Activated T-helper 17 cell treated with anti-CD3 and anti-CD28 coated beads, Interleukin-2, amount 50 U/mL, for 72 hours (primary cell): ENCODE measurements around the gene GTF2F2. TPM values are rescaled to one million over a fixed set of nuclear protein-coding genes. Genes with fewer than 3 reads are reported as not detected.

Experiments
- ATAC-seq: fragments of 150-1000 bp; cut with Tn5 transposase; replicated peaks from 2 replicates; pipeline ENCODE4 v1.10.0; 2021; ENCODE audit warnings: mild to moderate bottlenecking, moderate library complexity
- H3K27ac Mint-ChIP-seq: one replicate; pipeline ENCODE4 v1.8.0; 2022; ENCODE audit warnings: mixed read lengths
- H3K27me3 Mint-ChIP-seq: one replicate; pipeline ENCODE4 v1.8.0; 2022; ENCODE audit warnings: mixed read lengths
- H3K36me3 Mint-ChIP-seq: one replicate; pipeline ENCODE4 v1.8.0; 2022; ENCODE audit warnings: low read depth, mild to moderate bottlenecking, mixed read lengths
- H3K4me1 Mint-ChIP-seq: one replicate; pipeline ENCODE4 v1.8.0; 2022; ENCODE audit warnings: mixed read lengths
- H3K4me3 Mint-ChIP-seq: one replicate; pipeline ENCODE4 v1.8.0; 2022; ENCODE audit warnings: mild to moderate bottlenecking, mixed read lengths
- H3K9me3 Mint-ChIP-seq: one replicate; pipeline ENCODE4 v1.8.0; 2022; ENCODE audit warnings: mixed read lengths
- total RNA-seq, 2 donors: library from RNA; stranded (reverse); gene quantifications; one replicate each; pipeline ENCODE4 v1.2.3, GENCODE V29; 2022

GTF2F2 gene
- total RNA-seq, 2 donors from 2014 or later, result 12.5 to 25.0 TPM

DNA sequence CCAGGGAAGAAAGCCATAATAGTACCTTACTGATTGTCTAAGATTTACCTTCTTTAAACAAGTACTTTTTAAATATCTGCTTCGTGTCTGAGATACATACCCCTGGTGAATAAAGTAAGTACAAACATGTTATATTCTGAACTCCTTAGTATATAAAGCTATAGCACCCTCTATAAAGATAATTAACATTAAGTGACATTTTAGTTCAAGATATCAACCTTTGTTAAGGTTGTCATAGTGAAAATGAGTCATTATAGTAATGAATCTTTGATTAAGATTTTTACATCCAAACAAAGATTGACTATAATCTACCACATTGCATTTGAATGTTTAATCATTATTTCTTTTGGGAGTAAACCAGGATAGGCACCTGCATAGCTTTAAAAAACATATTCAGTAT, 135.9 kb downstream of the GTF2F2 start:
- Mint-ChIP-seq H3K36me3 (peaks cover 26% of the 10 kb centered on the region), H3K27me3 (no peaks in the 10 kb centered on the region), H3K9me3 (no peaks in the 10 kb centered on the region), H3K4me1 (peaks cover 6% of the 10 kb centered on the region), H3K27ac (no peak overlapping the region), H3K4me3 (no peak overlapping the region)
- ATAC-seq, result peak; percentile 24

DNA sequence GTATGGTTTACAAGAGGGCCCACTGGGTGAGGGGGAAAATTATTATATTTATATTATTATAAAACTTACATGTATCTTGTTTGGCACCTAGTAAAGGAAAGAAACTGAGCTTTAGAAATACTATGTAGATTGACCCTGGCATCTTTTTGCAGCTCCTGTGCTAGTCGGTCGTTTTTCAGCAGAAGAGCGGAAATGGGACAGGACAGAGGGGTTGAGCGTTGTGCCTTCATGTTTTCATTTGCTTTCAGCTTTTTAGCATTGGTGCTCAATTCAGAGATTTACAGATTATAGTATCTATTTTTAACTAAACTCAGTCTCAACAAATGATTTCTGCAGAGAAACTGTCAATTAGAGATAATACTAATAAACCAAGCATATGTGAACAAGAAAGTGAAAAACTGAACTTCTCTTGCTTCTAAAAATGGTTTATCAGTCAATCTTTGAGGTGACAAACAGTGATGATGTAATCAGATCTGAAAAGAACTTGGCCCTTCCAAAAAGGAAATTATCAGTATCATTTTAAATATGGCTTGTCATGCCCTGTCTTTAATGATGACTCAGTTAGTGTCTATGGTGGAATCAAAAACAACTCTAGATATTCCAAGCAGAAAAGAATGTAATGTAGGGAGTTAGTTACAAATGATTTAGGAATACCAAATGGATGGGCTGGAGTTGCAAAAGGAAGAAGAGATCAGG, 137.5 kb downstream of the GTF2F2 start:
- H3K9me3 Mint-ChIP-seq, result no peaks in the 10 kb centered on the region
- H3K4me3 Mint-ChIP-seq, result no peak overlapping the region
- H3K4me1 Mint-ChIP-seq, result peaks cover 6% of the 10 kb centered on the region
- no peaks in the 10 kb centered on the region for H3K27me3 Mint-ChIP-seq
- peaks cover 30% of the 10 kb centered on the region for H3K36me3 Mint-ChIP-seq
- H3K27ac Mint-ChIP-seq, result peak overlapping the region; percentile 31
- ATAC-seq, result peak; percentile 57

DNA sequence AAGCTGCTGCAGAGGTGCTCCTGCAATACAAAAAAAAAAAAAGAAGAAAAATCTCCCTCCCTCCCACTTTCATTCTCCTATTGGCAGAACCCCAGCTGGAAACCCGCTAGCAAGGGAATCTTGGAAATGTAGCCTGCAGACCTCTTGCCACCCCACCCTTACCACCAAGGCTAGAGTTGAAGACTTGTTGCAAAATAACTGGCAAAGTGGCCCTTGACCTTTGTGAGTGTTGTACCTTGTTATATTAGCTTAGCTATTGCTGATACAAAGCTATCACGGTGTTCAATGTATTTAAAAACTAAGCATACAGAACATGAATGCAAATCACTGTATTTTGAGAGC, 138.0 kb downstream of the GTF2F2 start:
- no peak for ATAC-seq
- H3K36me3 Mint-ChIP-seq, result peaks cover 25% of the 10 kb centered on the region
- H3K9me3 Mint-ChIP-seq, result no peaks in the 10 kb centered on the region
- H3K4me1 Mint-ChIP-seq, result peaks cover 6% of the 10 kb centered on the region
- H3K27me3 Mint-ChIP-seq, result no peaks in the 10 kb centered on the region
- peak overlapping the region; percentile 31 for H3K27ac Mint-ChIP-seq
- no peak overlapping the region for H3K4me3 Mint-ChIP-seq

DNA sequence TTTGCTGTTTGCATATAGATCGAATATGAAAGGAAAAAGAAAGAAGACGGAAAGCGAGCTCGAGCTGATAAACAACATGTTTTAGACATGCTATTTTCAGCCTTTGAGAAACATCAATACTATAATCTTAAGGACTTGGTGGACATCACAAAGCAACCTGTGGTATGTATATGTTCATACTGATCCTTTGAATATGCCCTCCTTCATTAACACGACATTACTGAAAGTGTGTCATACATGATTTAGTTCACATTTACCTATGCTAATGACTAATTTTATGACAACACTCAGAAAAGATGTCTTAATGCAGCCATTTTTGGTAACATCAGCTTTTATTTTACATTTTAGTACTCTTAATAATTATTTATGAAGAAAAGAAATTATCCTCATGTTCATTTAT, 146.9 kb downstream of the GTF2F2 start:
- ATAC-seq, result no peak
- Mint-ChIP-seq H3K9me3 (no peaks in the 10 kb centered on the region), H3K27ac (no peak overlapping the region), H3K4me1 (no peaks in the 10 kb centered on the region), H3K36me3 (peaks cover 39% of the 10 kb centered on the region), H3K27me3 (no peaks in the 10 kb centered on the region), H3K4me3 (no peak overlapping the region)

DNA sequence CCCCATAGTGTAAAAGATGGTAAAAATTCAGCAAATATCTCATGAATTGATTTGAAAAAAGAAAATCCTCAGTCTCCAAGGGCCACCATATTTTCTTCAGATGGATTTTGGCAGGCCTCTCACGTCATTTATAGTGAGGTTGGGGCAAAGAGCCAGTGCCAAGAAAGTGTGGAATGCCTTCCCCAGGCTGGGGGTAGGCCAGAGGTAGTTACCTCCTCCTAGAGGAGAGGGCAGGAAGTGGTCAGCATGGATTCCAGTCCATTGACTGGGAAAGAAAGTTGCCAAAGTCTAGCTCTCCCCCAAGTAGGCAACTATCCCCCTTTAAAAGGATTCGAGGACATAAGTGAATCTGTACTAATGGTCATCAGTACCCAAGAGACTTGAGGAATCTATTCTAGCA, 148.9 kb downstream of the GTF2F2 start:
- H3K4me1 Mint-ChIP-seq, result no peaks in the 10 kb centered on the region
- no peaks in the 10 kb centered on the region for H3K9me3 Mint-ChIP-seq
- H3K4me3 Mint-ChIP-seq, result no peak overlapping the region
- H3K27ac Mint-ChIP-seq, result no peak overlapping the region
- no peaks in the 10 kb centered on the region for H3K27me3 Mint-ChIP-seq
- ATAC-seq, result no peak
- H3K36me3 Mint-ChIP-seq, result peaks cover 39% of the 10 kb centered on the region

DNA sequence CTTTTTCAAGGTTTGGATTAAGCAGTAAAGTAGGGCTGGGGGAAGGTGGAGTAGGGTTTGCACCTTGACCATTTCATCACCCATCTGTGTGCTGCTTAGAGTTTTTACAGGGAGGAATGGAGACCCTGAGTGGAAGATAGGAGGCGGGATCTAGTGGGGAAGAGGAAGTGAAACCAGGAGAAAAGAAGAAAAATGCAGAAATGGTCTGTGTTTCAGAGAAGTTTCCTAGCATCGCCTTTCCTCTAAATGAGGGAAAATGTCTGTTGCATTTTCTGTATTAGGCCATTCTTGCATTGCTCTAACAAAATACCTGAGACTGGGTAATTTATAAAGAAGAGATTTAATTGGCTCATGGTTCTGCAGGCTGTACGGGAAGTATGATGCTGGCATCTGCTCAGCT, 156.6 kb downstream of the GTF2F2 start:
- Mint-ChIP-seq H3K4me3 (no peak overlapping the region), H3K36me3 (peaks cover 32% of the 10 kb centered on the region), H3K4me1 (no peaks in the 10 kb centered on the region), H3K27me3 (no peaks in the 10 kb centered on the region), H3K27ac (no peak overlapping the region), H3K9me3 (no peaks in the 10 kb centered on the region)
- ATAC-seq, result no peak

DNA sequence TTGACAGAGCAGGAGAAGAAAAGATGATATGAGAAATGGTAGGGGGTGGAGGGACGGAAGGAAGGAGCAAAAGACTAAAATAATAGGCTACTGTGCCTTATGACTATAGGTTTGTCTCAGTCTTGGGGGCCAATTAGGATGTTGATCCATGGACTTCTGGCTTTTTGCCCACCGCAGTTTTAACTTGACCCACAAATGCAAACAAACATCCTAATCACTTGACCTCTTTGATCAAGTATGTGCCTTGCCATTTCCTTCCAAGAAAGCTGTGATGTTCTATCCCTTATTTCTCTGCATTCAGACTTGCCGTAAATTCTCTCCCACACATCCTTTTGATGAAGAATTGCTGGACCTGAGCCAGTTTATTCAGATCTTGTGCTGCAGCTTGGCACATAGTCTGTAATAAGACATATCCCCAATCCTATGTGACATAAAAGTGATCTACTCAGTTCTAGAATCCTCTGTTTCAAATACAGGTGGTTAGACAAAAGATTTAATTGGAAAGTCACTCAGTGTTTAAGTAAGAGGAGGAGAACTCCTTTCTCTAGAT, 157.9 kb downstream of the GTF2F2 start:
- Mint-ChIP-seq H3K9me3 (no peaks in the 10 kb centered on the region), H3K27me3 (no peaks in the 10 kb centered on the region), H3K4me3 (no peak overlapping the region), H3K27ac (no peak overlapping the region), H3K36me3 (peaks cover 36% of the 10 kb centered on the region), H3K4me1 (no peaks in the 10 kb centered on the region)
- ATAC-seq, result no peak

DNA sequence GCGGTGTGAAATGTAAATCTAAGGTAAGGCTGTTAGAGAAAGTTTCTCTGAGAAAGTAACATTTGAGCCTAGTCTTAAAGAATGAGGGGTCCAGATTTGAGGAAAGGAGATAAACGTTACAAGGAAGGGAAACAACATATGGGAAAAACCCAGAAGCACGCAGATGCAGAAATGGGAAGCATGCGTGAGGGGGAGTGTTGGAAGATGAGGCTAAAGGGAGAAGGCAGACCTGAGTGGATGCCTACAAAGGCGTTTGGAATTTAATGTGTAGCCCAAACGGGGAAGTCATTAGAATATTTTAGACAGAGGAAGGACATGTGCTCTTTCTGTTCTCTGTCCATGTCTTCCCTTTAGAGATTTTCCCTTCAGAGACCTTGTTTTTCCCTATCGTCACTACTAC, 159.7 kb downstream of the GTF2F2 start:
- H3K36me3 Mint-ChIP-seq, result peaks cover 41% of the 10 kb centered on the region
- H3K9me3 Mint-ChIP-seq, result no peaks in the 10 kb centered on the region
- no peak overlapping the region for H3K4me3 Mint-ChIP-seq
- ATAC-seq, result no peak
- H3K4me1 Mint-ChIP-seq, result no peaks in the 10 kb centered on the region
- no peaks in the 10 kb centered on the region for H3K27me3 Mint-ChIP-seq
- no peak overlapping the region for H3K27ac Mint-ChIP-seq

DNA sequence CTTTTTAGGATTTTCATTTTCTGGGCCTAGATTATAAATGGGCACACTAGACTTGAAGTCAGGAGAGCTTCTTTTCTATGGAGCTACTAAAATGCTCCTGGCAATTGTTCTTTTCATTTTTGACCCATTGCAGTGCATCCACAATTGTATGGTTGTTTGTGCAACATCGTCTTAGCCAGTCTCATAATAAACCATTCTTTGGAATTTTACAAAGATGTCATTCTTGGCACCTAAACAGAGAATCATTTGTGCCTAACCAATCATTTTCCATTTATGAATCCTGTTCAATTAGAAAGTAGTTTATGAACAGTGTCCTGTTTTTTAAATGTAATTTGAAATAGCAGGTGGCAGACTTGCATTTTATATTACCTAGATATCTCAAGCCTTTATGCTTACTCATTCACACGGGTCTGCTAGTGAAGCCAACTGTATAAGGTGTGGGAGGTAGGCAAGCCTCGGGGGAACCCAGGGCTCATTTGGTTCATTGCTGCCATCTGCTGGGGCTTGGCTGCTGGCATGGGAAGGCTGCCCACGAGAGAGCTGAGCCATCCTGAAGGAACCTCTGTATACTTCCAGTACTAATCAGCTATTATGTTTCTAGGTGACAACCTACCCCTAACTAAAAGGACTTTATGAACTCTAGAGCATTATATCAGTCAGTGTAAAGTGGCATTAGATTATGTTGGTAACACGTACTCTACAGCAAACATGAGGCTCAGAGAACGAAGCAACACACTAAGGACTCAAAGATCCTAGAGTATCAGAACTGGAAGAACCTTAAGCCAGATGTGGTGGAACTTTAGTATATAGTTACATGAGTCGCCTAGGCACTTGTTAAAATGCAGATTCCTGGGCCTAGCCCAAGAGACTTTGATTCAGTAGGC, 160.7 kb downstream of the GTF2F2 start:
- H3K27me3 Mint-ChIP-seq, result no peaks in the 10 kb centered on the region
- peak; percentile 90 for ATAC-seq
- H3K4me3 Mint-ChIP-seq, result no peak overlapping the region
- peaks cover 41% of the 10 kb centered on the region for H3K36me3 Mint-ChIP-seq
- no peak overlapping the region for H3K27ac Mint-ChIP-seq
- no peaks in the 10 kb centered on the region for H3K9me3 Mint-ChIP-seq
- H3K4me1 Mint-ChIP-seq, result no peaks in the 10 kb centered on the region

DNA sequence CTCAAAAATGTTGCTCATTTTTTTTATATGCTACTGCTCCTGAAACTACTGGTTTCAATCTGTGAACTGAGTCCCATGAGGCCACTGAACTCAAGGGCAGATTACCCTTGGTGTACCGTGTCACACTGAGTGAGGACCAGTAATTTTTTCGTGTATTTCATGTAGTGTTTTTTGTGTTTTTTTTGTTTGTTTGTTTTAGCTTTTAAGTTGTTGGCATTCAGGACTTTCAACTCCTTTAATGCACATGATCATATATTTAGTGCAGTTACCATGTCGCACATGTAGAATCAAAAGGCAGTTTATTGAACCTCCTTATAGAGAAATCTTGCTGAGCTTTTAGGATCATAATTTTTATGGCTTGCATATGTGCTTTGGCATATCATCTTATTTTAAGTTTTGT, 162.7 kb downstream of the GTF2F2 start:
- no peak for ATAC-seq
- no peaks in the 10 kb centered on the region for H3K9me3 Mint-ChIP-seq
- H3K27ac Mint-ChIP-seq, result no peak overlapping the region
- H3K27me3 Mint-ChIP-seq, result no peaks in the 10 kb centered on the region
- peaks cover 35% of the 10 kb centered on the region for H3K36me3 Mint-ChIP-seq
- no peak overlapping the region for H3K4me3 Mint-ChIP-seq
- no peaks in the 10 kb centered on the region for H3K4me1 Mint-ChIP-seq

DNA sequence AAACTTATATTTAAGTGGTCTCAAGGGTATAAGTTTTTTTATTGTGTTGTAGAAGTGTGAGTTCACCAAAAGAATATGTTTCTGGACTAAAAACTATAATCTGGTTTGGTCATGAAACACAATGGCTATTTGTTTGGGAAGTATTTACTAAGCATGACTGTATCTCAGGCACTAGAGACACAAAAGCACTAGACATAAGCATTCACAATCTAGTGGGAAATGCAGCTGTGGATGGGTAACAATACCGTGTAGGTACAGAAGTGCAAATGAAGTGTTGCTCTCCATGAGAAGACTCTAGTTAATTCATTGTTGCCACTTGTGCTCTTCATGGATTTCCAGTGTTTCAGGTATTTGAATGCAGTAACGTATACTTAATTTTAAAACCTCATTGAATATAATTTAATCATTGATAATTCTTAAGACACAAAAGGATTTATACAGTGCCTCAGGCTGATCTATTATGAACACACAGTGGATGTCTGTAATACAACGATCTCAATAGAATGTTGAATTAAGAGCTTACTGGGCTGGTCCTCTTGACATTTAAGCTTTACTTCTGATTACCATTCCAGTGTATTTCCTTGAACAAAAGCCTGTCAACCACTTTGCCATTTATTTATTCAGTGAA, 169.7 kb downstream of the GTF2F2 start:
- Mint-ChIP-seq H3K9me3 (no peaks in the 10 kb centered on the region), H3K36me3 (peaks cover 15% of the 10 kb centered on the region), H3K4me3 (no peak overlapping the region), H3K27ac (no peak overlapping the region), H3K27me3 (no peaks in the 10 kb centered on the region), H3K4me1 (no peaks in the 10 kb centered on the region)
- no peak for ATAC-seq

DNA sequence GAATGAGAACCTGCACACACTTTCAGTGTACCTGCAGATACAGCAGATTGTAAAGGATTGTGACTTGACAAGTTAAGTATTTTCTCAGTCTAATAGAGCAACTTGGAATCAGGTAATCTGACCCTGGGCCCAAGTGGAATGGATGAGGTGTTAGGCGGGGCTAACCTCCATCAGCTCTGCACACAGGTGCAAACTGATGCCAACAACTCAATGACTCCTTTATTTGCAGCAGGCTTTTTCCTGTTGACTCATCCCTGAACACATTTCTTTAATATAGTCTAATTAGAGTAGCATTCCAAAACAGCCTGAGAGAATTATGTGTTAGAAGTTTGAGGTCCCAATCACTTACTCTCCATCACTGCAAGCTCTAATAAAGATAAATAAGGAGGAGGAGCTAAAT, 171.9 kb downstream of the GTF2F2 start:
- no peak for ATAC-seq
- Mint-ChIP-seq H3K4me3 (no peak overlapping the region), H3K36me3 (peaks cover 7% of the 10 kb centered on the region), H3K27me3 (no peaks in the 10 kb centered on the region), H3K27ac (peak overlapping the region; percentile 15), H3K4me1 (peaks cover 10% of the 10 kb centered on the region), H3K9me3 (no peaks in the 10 kb centered on the region)

DNA sequence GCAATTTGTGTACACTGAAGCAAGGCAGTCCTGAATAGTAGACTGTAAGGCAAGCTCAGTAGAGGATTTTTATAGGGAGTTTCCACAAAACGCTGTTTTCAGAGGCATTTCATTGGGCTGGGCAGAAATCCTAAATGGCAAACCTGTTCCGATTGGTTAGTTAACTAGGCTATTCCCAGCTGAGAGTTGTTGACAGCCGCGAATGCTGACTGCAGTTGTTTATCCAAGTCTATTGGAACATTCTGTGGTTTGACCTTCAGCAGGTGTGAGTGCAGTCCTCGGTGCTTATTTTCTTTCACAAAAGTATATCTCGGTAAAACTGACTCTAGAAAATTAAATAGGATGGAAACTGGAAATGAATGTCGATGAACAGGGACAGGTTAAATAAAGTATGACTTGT, 175.2 kb downstream of the GTF2F2 start:
- Mint-ChIP-seq H3K9me3 (no peaks in the 10 kb centered on the region), H3K4me3 (peak overlapping the region; percentile 6), H3K27ac (peak overlapping the region; percentile 11), H3K4me1 (peaks cover 23% of the 10 kb centered on the region), H3K36me3 (no peaks in the 10 kb centered on the region), H3K27me3 (no peaks in the 10 kb centered on the region)
- no peak for ATAC-seq

DNA sequence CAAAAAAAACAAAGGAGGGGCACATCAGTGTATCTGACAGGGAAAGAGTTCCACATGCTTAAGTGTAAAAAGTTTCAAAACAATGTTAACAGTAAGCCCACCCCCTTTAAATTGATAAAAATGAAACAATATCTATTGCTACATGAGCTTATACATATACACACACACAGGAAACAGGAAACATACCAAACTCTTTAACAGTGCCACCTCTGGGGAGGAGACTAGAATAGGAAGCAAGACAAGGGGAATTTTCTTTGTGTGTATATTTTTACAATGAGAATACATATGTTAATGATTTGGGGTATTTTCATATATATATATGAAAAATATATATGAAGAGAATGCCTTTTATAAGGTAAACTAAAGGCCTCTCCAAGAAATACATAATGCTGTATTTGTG, 175.9 kb downstream of the GTF2F2 start:
- Mint-ChIP-seq H3K9me3 (no peaks in the 10 kb centered on the region), H3K27me3 (no peaks in the 10 kb centered on the region), H3K36me3 (no peaks in the 10 kb centered on the region), H3K27ac (peak overlapping the region; percentile 66), H3K4me3 (no peak overlapping the region), H3K4me1 (peaks cover 23% of the 10 kb centered on the region)
- ATAC-seq, result no peak
